Colon (tissue), 2 donors: ENCODE results near the gene IMPDH1.
"Not testable (repeated sequence)": the region's sequence is repeated elsewhere in the genome, so short reads cannot be mapped to it uniquely, and the experiment has no call there.

Experiments
- FAIRE-seq: peaks from 2 replicates; lab custom pipeline; 2012; peaks lifted over from hg19 to GRCh38; lab: Jason Lieb, UNC
- donor health status: control.
- donor health status: control.

IMPDH1 gene

DNA sequence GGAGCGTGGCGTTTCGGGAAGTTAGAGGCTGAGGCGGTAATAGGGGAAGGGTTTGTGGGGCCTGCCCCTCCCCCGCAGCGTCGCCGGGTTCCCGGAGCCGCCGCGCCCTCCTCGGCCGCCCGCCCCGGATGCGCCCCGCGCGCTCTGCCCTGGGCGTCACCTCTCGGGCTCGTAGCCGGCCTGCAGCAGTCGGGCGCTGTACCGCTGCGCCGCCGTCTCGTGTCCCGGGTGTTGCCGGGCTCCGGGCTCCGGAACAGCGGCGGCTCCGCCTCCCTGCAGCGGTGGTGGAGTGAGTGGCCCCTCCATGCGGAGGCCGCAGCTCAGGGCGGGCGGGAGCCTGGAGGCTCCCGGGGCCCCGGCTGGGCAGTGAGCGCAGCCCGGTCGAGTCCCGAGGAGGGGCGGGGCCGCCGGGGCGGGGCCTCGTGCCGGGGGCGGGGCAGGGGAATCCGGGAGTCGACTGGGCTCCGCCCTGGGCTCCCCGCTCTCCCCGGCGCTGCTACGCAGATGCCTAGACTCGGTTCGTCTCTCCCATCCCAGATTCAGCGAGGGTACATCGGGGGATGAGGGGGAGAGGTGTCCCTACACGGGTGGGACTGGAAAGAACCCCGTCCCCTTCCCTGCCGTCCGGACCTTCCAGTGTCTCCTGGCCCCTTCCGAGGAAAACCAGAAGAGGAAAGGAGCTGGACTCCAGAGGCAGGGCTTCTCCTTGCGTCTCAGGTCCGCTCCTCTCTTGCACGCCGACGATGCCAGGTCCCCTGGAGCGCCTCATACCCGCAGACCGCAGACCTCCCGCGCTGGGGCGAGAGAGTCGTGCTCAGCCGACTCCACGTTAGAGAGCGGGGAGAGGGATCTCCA, at the start of gene IMPDH1:
Gene IMPDH1, minus strand, starts transcription at position 387 of the 855 bp plus-strand sequence. Its CDS starts 81 bp downstream, at position 306.
- no peak for FAIRE-seq

DNA sequence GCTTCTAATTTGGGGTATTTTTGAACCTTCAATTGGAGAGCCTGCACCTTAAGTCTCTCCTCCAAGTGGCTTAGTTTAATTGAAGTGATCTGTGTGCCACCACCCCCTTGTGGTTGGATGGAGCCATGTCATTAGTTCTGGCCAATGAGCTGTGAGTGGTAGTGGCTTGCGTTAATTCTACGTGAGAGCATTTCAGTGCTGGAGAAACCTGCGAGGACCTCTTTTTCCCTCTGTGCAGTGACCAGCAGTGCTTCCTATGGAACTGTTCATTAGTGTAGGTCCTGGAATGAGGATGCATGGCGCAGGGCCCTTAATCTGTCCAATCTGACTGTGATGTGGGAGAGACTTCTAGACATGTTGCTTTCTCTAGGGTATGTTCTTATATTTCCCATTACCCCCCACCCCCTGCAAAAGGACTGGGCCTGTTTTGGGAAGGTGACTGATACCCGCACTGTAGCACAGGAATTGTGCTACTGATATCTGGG, 49.7 kb upstream of the IMPDH1 start:
- no peak for FAIRE-seq

DNA sequence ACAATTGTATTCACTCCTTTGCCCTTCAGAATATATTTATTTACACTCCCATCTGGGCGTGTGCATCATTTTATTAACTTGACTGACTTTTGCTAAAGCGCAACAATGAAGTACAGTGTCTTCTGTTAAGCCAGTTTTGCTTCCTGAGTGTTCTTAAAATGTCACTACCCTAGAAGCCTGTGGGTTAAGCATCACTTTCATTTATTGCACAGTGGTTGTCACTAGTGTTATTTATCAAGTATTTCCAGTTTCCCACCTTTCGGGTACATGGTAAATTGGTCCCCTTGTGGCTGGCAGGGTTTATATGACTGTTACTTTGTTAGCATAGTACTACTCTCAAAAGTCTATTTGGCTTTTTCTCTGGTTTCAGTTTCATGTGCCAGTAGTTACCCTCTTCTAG, 49.2 kb upstream of the IMPDH1 start:
- no peak for FAIRE-seq

DNA sequence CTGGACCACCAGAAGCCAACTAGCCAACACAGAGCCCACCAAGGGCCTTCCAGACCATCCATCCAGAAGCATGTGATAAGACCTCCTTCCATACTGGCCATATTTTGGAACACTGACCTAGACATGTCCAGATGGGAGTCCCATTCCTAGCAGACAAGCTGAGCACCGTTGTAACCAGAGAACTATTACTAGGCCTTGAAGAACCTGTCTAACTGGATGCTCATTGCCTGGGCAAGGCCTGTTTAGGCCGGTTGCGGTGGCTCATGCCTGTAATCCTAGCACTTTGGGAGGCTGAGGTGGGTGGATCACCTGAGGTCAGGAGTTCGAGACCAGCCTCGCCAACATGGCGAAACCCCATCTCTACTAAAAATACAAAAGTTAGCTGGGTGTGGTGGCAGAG, 47.6 kb upstream of the IMPDH1 start:
- not testable (repeated sequence) for FAIRE-seq

DNA sequence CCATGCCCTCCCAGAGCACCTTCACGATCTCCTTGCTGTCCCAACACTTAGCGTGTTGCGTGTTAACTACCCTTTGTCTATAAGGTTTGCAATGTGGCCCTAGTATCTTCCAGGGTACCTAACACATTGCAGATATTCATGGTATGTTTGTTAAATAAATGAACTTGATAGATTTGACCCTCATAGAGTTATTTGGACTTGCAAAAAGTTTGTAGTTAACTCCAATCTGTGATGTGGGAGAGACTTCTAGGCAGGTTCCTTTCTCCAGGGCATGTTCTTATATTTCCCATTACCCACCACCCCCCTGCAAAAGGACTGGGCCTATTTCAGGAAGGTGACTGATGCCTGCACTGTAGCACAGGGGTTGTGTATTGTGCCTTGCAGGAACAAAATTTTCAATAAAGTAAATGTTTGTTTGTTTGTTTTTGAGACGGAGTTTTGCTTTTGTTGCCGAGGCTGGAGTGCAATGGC, 46.5 kb upstream of the IMPDH1 start:
- no peak for FAIRE-seq

DNA sequence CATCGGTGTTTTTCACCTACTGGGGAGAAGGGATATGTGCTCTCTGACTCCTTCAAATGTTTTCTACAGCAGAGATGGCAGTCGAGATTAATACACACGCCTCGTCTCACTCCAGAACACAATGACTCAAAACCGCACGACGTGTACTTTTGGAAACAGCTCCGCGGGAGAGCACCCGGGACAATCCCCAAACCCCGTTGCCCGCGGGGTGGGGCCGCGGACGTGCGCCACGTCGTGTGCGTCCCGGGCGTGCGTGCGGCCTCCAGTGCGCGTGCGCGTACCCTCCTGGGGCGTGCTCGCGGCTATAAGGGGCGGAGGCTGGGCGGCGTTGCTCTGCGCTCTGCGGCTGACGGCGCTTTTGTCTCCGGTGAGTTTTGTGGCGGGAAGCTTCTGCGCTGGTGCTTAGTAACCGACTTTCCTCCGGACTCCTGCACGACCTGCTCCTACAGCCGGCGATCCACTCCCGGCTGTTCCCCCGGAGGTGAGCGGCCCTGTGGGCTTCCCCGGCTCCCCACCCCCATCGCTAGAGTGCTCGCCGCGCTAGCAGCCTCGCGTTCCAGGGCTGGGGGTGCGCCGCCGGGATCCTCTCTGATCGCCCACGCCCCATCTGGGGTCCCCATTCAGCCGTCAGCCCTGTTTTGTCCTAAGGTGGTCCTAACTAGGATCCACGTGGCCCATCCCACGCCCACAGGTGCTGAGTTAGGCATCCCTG, 45.9 kb upstream of the IMPDH1 start, which contains the start of gene HILPDA:
Gene HILPDA, plus strand, starts transcription at position 336 of the 712 bp plus-strand sequence. CDS start 1,391 bp downstream, outside the sequence.
- FAIRE-seq = no peak

DNA sequence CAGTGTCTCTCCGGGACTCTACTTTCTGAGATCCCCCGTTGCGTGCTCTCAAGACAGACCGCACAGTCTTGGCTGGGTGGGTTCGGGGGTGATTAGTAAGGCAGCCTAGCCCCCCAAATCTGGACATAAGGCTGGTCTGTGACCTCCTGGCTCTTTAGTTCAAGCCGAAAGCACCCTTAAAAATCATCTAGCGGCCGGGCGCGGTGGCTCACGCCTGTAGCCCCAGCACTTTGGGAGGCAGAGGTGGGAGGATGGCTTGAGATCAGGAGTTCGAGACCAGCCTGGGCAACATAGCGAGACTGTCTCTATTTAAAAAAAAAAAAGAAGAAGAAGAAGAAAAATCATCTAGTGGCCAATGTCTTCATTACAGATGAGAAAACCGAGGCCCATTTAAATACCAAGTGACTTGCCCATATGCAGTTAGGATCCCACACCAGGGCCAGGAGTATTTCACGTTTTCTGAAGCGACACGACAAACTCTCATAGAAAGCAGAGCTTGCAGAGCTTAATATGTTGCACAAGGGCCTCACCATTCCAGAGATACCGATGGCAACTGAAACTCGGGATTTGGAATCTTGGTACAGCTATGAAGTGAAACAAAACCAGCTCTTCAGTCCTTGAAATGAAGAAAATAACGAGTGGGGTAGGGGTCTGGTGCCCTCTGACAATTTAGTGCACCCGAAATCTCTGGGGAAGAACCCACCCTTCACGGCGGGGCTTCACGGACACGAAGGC, 45.2 kb upstream of the IMPDH1 start:
- no peak for FAIRE-seq

DNA sequence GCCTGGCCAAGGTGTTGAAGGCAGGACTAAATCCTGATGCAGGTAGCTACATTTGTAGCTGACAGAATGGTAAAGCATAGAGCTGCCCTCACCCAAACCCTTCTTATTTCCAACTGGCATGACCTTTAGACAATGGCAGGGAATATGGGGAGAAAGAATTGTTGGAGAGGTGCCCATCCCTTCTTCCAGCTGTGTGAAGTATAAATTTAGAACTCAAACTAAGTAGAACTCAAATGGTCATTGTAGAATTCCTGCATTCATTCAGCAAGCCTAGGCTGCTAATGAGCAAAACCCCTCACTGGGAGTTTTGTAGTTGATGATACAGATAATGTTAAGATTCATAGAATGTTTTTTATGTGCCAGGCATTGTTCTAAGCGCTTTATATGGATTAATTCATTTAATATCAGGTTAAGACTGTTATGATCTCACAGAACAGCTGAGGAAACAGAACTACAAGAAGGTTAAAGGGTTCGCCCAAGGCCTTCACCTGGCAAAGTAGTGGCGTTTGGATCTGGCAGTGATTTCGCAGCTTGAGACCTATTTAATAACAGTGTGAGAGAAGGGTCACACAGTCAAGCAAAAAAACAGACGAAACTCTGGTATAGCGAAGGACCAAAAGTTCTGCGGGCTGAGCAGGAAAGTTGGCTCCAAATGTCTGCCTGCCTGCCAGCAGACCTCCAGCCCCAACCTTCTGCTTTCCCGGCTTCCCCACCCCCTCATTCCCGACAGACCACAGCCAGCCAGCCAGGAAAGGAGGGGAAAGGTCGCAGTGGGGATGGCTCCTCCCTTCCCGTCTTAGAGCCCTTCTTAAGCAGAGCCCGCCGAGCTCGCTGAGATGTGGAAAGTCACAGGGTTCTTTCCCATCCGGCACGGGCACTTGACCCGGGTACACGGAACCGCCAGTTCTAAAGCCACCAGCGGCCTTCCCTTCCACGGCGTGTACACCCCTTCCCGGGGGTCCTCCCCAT, 44.3 kb upstream of the IMPDH1 start:
- FAIRE-seq = no peak

DNA sequence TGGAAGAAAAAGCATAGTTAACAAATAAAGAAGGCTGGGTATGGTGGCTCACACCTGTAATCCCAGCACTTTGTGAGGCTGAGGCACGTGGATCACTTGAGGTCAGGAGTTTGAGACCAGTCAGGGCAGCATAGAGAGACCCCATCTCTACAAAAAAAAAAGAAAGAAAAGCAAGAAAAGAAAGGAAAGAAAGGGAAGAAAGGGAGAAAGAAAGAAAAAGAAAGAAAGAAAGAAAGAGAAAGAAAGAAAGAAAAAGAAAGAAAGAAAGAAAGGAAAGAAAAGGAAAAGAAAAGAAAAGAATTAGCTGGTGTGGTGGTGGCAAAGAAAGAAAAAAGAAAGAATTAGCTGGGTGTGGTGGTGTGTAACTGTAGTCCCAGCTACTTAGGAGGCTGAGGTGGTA, 42.8 kb upstream of the IMPDH1 start:
- no peak for FAIRE-seq

DNA sequence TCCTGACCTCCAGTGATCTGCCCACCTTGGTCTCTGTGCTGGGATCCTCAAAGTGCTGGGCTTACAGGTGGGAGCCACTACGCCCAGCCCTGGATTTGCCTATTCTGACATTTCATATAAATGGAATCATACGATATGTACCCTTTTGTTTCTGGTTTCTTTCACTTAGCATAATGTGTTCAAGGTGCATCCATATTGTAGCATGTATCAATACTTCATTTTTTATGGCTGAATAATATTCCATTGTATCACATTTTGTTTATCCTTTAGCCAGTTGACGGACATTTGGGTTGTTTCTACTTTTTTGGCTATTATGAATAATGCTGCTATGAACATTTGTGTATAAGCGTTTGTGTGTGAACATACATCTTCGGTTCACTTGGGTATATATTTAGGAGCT, 41.1 kb upstream of the IMPDH1 start:
- FAIRE-seq = no peak

DNA sequence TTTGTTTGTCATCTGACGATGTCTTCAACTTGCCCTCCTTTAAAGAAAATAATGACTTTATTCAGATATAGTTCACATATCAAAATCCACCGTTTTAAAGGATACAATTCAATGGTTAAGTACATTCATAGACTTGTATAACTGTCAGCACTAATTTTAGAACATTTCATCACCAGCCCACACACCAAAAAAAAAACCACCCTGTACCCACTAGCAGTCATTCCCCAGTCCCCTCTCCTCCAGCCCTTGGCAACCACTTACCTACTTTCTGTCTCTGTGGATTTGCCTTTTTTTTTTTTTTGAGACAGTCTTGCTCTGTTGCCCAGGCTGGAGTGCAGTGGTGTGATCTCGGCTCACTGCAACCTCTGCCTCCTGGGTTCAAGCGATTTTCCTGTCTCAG, 40.6 kb upstream of the IMPDH1 start:
- no peak for FAIRE-seq

DNA sequence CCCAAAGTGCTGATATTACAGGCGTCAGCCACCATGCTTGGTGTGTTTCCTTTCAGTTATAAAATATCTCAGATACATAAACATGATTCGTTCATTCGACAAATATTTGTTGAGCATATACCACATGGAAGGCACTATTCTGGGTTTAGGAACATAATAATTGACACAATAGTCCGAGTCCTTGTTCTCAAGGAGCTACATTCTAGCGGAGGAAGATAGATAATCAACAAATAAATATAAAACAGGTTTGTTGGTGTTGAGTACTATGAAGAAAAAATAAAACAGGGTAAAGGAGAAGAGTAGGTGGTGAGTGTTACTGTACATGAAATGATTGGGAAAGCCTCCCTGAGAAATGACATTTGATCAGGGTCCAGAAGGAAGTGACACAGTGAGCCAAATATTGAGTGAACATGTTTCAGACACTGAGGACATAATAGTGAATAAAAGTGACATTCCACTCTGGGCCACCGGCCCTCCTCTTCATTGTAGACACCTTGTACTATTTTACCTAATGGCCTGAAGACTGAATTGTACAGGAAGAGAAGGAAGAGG, 39.0 kb upstream of the IMPDH1 start:
- no peak for FAIRE-seq

DNA sequence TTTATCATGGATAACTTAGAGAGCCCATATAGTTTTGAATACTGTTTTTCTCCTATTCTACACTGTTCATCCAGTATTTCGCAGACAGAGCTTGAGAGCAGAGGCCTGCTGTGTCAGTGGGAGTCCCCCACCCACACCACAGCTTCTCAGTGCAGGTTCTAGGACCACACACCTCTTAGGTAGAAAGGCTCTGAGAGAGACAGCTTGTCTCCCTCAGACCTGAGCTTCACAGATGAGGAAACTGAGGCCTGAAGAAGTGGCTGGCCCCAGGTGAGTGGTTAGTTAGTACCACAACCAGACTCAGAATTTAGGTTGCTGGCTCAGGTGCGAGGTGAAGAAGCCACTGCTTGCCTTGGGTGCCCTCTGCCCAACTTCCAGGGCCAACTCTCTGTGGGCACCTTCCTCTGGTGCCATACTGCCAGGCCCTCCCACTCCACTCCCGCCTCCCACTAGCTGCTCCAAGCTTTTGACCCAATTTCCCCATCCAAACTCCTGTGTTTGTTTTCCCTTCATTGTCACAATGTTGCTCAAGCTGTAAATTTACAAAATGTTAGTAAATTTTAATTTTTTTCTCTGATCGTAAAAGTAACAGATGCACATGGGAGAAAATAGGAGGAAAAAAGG, 38.3 kb upstream of the IMPDH1 start:
- no peak for FAIRE-seq

DNA sequence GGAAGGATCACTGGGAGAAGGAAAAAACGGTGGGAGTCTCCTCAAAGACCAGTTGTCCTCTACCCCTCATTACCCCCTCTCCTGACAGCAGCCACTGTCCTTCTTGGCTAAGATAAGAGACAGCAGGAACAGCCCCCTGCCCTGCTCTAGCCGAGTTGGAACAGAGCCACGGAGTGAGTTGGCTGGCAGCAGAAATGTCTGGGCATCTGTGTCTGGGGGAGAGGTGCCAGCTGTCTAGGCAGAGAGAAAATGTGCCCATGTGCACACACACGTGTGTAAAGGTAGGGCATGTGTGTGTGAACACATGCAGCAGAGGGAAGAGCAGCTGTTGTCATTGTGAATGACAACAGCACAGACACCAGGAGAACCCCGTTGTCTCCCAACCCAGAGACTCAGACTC, 36.5 kb upstream of the IMPDH1 start:
- FAIRE-seq = no peak

DNA sequence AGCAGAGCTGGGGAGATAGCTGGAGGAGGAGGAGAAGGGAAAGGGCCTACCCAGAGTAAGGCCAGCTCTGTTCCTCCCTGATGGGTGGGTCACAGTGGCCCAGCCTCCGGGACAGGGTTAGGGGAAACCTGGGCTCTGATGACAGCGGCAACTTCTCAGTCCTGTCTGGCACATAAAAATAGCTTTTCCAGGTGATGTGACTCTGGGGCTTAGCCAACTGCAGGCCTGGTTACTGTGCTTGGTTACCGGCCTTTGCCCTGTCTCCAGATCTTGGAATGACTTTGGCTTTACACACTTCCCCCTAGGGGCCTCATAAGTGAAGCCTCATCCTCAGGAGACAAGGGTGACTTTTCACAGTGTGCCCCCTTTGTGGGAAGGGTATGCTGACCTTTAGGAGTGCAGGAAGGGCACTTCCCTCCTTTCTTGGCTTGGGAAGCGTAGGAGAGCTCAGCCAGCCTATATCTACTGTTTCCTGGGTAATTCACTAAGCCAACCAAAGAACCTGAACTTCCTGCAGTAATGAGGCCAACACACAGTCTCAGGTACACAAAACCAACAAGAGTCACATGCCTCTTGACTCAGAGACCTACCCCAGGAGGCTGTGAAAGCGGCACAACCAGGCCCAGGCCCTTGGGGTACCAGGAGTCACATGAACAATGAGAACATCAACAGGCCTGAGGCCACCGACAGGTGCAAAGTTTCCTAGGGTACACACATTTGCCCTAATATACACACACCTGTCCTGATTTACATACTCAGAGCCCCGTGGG, 34.2 kb upstream of the IMPDH1 start:
- FAIRE-seq = no peak

DNA sequence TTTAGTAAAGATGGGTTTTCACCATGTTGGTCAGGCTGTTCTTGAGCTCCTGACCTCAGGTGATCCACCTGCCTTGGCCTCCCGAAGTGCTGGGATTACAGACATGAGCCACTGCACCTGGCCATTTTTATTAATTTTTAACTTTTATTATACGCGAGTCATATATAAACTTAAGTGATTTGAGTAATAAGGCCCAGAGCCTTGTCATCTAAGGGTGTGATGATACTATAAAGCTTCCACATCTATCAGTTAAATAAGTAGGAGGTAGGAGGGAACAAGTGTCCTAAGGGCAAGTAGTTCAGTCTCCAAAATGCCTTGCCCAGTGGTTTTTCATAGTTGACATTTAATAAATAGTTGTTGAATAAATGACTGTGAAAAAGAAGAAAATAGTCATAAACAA, 32.6 kb upstream of the IMPDH1 start:
- FAIRE-seq = no peak

DNA sequence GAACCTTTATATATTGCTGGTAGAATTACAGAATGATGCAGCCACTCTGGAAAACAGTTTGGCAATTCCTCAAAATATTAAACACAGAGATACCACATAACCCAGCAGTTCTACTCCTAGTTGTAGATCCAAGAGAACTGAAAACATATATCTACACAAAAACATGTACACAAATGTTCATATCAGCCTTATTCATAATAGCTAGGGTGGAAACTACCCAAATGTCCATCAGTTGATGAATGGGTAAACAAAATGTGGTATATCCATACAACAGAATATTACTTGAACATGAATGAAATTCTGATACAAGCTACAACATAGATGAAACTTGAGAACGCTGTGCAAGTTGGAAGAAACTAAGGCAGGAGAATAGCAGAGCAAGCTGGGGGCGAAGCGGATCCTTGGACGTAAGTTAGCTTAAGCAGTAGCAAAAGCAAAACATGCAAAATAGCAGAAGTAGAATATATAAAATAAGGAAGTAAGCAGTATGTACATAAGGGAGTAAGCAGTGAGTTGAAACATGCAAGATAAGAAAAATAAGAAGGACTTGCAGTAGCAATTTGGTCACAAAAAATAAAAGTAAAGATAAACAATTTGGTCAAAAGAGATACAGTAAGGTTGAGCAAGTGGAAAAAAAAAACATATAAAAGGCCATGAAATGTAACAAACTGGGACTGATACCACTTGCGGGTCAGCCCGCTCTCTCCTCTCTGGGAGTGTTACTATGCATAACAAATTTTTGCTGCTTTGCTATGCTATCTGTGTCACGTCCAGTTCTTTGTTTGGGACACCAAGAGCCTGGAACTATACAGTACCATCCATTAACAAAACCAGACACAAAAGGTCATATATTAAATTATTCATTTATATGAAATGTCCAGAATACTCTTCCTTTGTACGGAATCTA, 27.9 kb upstream of the IMPDH1 start:
- FAIRE-seq = no peak

DNA sequence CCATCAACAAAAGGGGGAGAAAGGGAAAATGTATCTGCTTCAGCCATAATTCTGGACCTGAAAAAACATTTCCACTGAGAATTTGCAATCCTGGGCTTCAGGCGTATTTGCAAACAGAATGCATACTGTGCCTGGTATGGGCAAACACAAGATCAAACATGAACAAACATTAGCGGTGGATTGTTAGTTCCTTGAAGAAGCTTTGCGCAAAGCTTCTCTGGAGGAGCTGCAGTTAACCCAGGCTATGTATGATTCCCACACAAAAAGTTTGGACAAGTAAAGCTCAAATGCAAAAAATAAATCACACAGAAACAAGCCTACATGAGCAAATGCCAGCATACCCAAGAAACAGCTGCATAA, 25.5 kb upstream of the IMPDH1 start:
- no peak for FAIRE-seq
